K562 (cell line): ENCODE results near the gene DEGS2. TPM values are rescaled to one million over a fixed set of nuclear protein-coding genes. Genes with fewer than 3 reads are reported as not detected.

ENCODE experiments used
- ATAC-seq: fragments of 200-7000 bp; cut with Tn5 transposase; 3 replicates; pipeline ENCODE4 v1.9.1; 2020; ENCODE audit warnings: moderate library complexity
- BruUV-seq: library from RNA; stranded (reverse); fragments of 400-500 nt; replicated peaks from 2 replicates; lab custom pipeline; 2021; lab: Mats Ljungman, UMichigan
- CTCF ChIA-PET: fragments of 300-600 bp; formaldehyde crosslinking; extraction: SDS; loops from one replicate; lab custom pipeline; 2021; ENCODE audit warnings: low intra/inter-chr PET ratio; lab: Yijun Ruan, JAX
- POLR2A ChIA-PET: fragments of 300-600, 350-650 bp; sonication (Branson Sonifier 250); formaldehyde crosslinking; extraction: SDS; loops from one replicate; lab custom pipeline; 2021; ENCODE audit warnings: antibody characterized with exemption, inconsistent platforms; lab: Yijun Ruan, JAX
- DNase-seq, 4 experiments: peaks; one replicate each; pipeline versions ENCODE4 v3.0.0 to v3.0.0-alpha.2; 2011 to 2018; ENCODE audit warnings: low spot score in 3 of 4, mixed read lengths in 3 of 4; ENCODE audit errors: extremely low read depth in 1 of 4
- FAIRE-seq: peaks from 2 replicates; lab custom pipeline; 2011; peaks lifted over from hg19 to GRCh38; lab: Jason Lieb, UNC
- H2AFZ ChIP-seq: 2 replicates; pipeline ENCODE4 v1.6.0; 2011; ENCODE audit warnings: low read depth, low read length, control low read depth, inconsistent platforms
- H3K27ac ChIP-seq: fragments of 200-600 bp; 3 replicates; pipeline ENCODE4 v1.8.0; 2011; ENCODE audit warnings: low read depth, mild to moderate bottlenecking, control low read depth, inconsistent platforms, low read length, moderate library complexity, mixed read lengths; ENCODE audit errors: extremely low read depth
- H3K27me3 ChIP-seq, 2 experiments: fragments of 300-600 bp in 1 of 2; 2 replicates in 1 of 2; 3 replicates in 1 of 2; pipeline versions ENCODE4 v1.6.0 to v1.8.0; 2011; ENCODE audit warnings: inconsistent platforms in 2 of 2, low read length in 2 of 2, mild to moderate bottlenecking in 1 of 2, mixed read lengths in 1 of 2, moderate library complexity in 1 of 2; ENCODE audit not compliant: control insufficient read depth in 2 of 2, insufficient read depth in 2 of 2
- H3K36me3 ChIP-seq: fragments of 300-600 bp; 3 replicates; pipeline ENCODE4 v1.8.0; 2011; ENCODE audit warnings: mild to moderate bottlenecking, low read length, inconsistent platforms; ENCODE audit not compliant: control insufficient read depth, insufficient read depth
- H3K4me1 ChIP-seq, 2 experiments: fragments of 200-600 bp in 1 of 2; replicated peaks in 1 of 2; 2 replicates in 1 of 2; 3 replicates in 1 of 2; pipeline versions ENCODE4 v1.5.1 to v1.8.0; 2011; ENCODE audit warnings: inconsistent platforms in 2 of 2, low read length in 2 of 2, mild to moderate bottlenecking in 1 of 2, mixed read lengths in 1 of 2, moderate library complexity in 1 of 2; ENCODE audit not compliant: control insufficient read depth in 2 of 2, insufficient read depth in 2 of 2
- H3K4me2 ChIP-seq: 2 replicates; pipeline ENCODE4 v1.6.1; 2011; ENCODE audit warnings: low read length, control low read depth, inconsistent platforms, mixed read lengths; ENCODE audit not compliant: insufficient read depth
- H3K4me3 ChIP-seq: fragments of 200-600 bp; sonication (generic), shearing (Covaris generic); 2 replicates; pipeline ENCODE4 v1.5.1; 2016; ENCODE audit warnings: control low read depth, inconsistent platforms
- H3K79me2 ChIP-seq: fragments of 200-600 bp; 3 replicates; pipeline ENCODE4 v1.8.0; 2011; ENCODE audit warnings: low read length, inconsistent platforms; ENCODE audit not compliant: control insufficient read depth, insufficient read depth
- H3K9ac ChIP-seq, 2 experiments: 2 replicates each; pipeline versions ENCODE4 v1.6.0 to v1.6.1; 2011; ENCODE audit warnings: low read depth in 2 of 2, low read length in 2 of 2, control low read depth in 1 of 2, inconsistent platforms in 1 of 2, mild to moderate bottlenecking in 1 of 2, mixed read lengths in 1 of 2; ENCODE audit not compliant: insufficient read depth in 1 of 2
- H3K9me1 ChIP-seq: one replicate; pipeline ENCODE4 v1.6.0; 2011; ENCODE audit warnings: inconsistent platforms, mild to moderate bottlenecking, low read length, moderate library complexity; ENCODE audit not compliant: control insufficient read depth, insufficient read depth
- H3K9me3 ChIP-seq: replicated peaks from 2 replicates; pipeline ENCODE4 v1.5.1; 2011; ENCODE audit warnings: low read depth, low read length, inconsistent platforms; ENCODE audit not compliant: control insufficient read depth, insufficient read depth
- H4K20me1 ChIP-seq: replicated peaks from 2 replicates; pipeline ENCODE4 v1.6.1; 2011; ENCODE audit warnings: low read length, inconsistent platforms, mixed read lengths; ENCODE audit not compliant: control insufficient read depth, insufficient read depth
- CBX8 ChIP-seq: fragments of 200-600 bp; sonication (generic); IDR thresholded peaks from 2 replicates; pipeline ENCODE4 v1.6.1; 2012; ENCODE audit warnings: borderline replicate concordance, mixed run types, low read depth, mild to moderate bottlenecking, moderate library complexity, mixed read lengths, low read length, control low read depth, inconsistent platforms; ENCODE audit not compliant: poor library complexity, severe bottlenecking; ENCODE audit errors: extremely low read depth
- DEAF1 ChIP-seq: fragments of 450-650 bp; formaldehyde crosslinking; IDR thresholded peaks from 2 replicates; pipeline ENCODE4 v1.4.0; 2020; ENCODE audit warnings: mild to moderate bottlenecking, moderate library complexity
- NCOA1 ChIP-seq: fragments of 450-650 bp; IDR thresholded peaks from 2 replicates; pipeline ENCODE4 v1.6.1; 2016; ENCODE audit warnings: low read depth
- PHF21A ChIP-seq: fragments of 450-650 bp; IDR thresholded peaks from 2 replicates; pipeline ENCODE4 v1.6.1; 2017; ENCODE audit warnings: low read depth, borderline replicate concordance
- PRMT5 ChIP-seq: sonication (generic); formaldehyde crosslinking; IDR thresholded peaks from 2 replicates; pipeline ENCODE4 v1.5.0; 2020; ENCODE audit warnings: missing genetic modification reagents
- XRCC4 ChIP-seq: IDR thresholded peaks from one replicate; pipeline ENCODE4 v1.6.1; 2011; ENCODE audit not compliant: insufficient read depth, insufficient read length; ENCODE audit errors: extremely low read depth
- WGBS: fragments of 100-300 bp; shearing (Covaris generic); methylation state at CpG from one replicate; pipeline ENCODE4 v1.1.6; 2016; ENCODE audit warnings: low coverage, mixed read lengths; ENCODE audit not compliant: insufficient coverage; ENCODE audit errors: missing lambda C conversion rate; 5-methylcytosine and 5-hydroxymethylcytosine counted together
- in situ Hi-C: fragments of 300-500 bp; cut with MboI; formaldehyde crosslinking; loops from 4 replicates; pipeline ENCODE4 v1.15.0; 2018; ENCODE audit warnings: inconsistent platforms, mixed read lengths
- intact Hi-C: fragments of 100-400 bp; cut with micrococcal nuclease; formaldehyde crosslinking; loops from 2 replicates; pipeline ENCODE4 v1.14.2; 2022
- polyA plus RNA-seq, 8 experiments: library from polyadenylated mRNA; depleted of rRNA in 4 of 8; stranded (reverse) in 5 of 8; unstranded in 3 of 8; fragments of >200 nt; fragmentation: Nextera tagmentation in 2 of 8; fragmentation: Illumina TruSeq in 1 of 8; extraction: Ambion mirVana in 2 of 8; extraction: Trizol in 1 of 8; gene quantifications; 2 replicates each; pipeline versions ENCODE4 v1.2.1 to v1.2.3, GENCODE V29; 2011 to 2014; ENCODE audit warnings: inconsistent platforms in 1 of 8, missing spikeins in 1 of 8
- total RNA-seq, 7 experiments: library from RNA; depleted of rRNA in 6 of 7; stranded (reverse); fragments of >200 nt in 6 of 7; fragmentation: Illumina TruSeq in 2 of 7; extraction: Trizol in 2 of 7; gene quantifications; 2 replicates each; pipeline versions ENCODE4 v1.2.1 to v1.2.3, GENCODE V29; 2011 to 2021; ENCODE audit warnings: low replicate concordance in 1 of 7
- TF ChIP-seq, protein P1 (sequence below): sonication (generic); formaldehyde crosslinking; IDR thresholded peaks from 2 replicates; pipeline ENCODE4 v1.8.1; 2022; ENCODE audit warnings: missing genetic modification reagents

The DEGS2 gene
- total and polyA plus RNA-seq, 9 of the 15 experiments (the other 6 are each of a cell fraction or from before 2014, with no cell fraction given): 0.22 to 2.9 (median 0.70) TPM

- TF ChIP-seq DEAF1 (no peak), NCOA1 (no peak)
Measured at GRCh38 chr14:100135784-100136183, 23.7 kb downstream of the DEGS2 start (continued).

- WGBS: 78% methylated on average over 7 of the region's 9 CpGs
- DNase-seq: no peak
- intact Hi-C loops: no loop called here
- H3K36me3 ChIP-seq: peaks cover 9% of the 10 kb centered on the region; the same call in 1 of the 3 replicates
- H3K27me3 ChIP-seq: no peaks in the 10 kb centered on the region
- no peak overlapping the region for H3K9ac ChIP-seq
- in situ Hi-C loops: no loop called here
- ATAC-seq: no peak
- TF ChIP-seq, protein P1, sequence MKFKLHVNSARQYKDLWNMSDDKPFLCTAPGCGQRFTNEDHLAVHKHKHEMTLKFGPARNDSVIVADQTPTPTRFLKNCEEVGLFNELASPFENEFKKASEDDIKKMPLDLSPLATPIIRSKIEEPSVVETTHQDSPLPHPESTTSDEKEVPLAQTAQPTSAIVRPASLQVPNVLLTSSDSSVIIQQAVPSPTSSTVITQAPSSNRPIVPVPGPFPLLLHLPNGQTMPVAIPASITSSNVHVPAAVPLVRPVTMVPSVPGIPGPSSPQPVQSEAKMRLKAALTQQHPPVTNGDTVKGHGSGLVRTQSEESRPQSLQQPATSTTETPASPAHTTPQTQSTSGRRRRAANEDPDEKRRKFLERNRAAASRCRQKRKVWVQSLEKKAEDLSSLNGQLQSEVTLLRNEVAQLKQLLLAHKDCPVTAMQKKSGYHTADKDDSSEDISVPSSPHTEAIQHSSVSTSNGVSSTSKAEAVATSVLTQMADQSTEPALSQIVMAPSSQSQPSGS: no peak
- TF ChIP-seq CBX8: no peak
- TF ChIP-seq PHF21A: no peak
- TF ChIP-seq PRMT5: no peak
- no peak for TF ChIP-seq XRCC4
- H3K27ac ChIP-seq: no peak overlapping the region
- H3K4me2 ChIP-seq: no peak overlapping the region
- BruUV-seq: no TSS peak
- POLR2A ChIA-PET: no interaction called here
- H3K4me1 ChIP-seq: peaks cover 5 to 29% of the 10 kb centered on the region in 2 experiments
- no peak for FAIRE-seq
- H3K79me2 ChIP-seq: no peaks in the 10 kb centered on the region
- no peaks in the 10 kb centered on the region for H3K9me3 ChIP-seq
- H4K20me1 ChIP-seq: no peaks in the 10 kb centered on the region
- no peak overlapping the region for H3K4me3 ChIP-seq
- H3K9me1 ChIP-seq: no peaks in the 10 kb centered on the region
- CTCF ChIA-PET: no interaction called here
- no peak overlapping the region for H2AFZ ChIP-seq
Measured at GRCh38 chr14:100135073-100135472, 24.4 kb downstream of the DEGS2 start.
